HepG2 (cell line): ENCODE data around the gene SLC25A33. TPM values are rescaled to one million over a fixed set of nuclear protein-coding genes. Genes with fewer than 3 reads are reported as not detected.

ENCODE experiments used
- ATAC-seq: fragments of 200-7000 bp; cut with Tn5 transposase; 3 replicates; pipeline ENCODE4 v1.9.1; 2020; ENCODE audit warnings: mild to moderate bottlenecking, moderate library complexity
- BruUV-seq: library from RNA; stranded (reverse); fragments of 400-500 nt; replicated peaks from 2 replicates; lab custom pipeline; 2021; lab: Mats Ljungman, UMichigan
- CTCF ChIA-PET: fragments of 300-600 bp; formaldehyde crosslinking; extraction: SDS; loops from one replicate; lab custom pipeline; 2021; ENCODE audit warnings: low total read pairs, inconsistent platforms, low intra/inter-chr PET ratio; lab: Yijun Ruan, JAX
- POLR2A ChIA-PET: fragments of 350-600 bp; sonication (Branson Sonifier 250); formaldehyde crosslinking; loops from one replicate; lab custom pipeline; 2020; ENCODE audit warnings: antibody characterized with exemption, inconsistent platforms; lab: Yijun Ruan, JAX
- DNase-seq: peaks from one replicate; pipeline ENCODE4 v3.0.0-alpha.2; 2015; ENCODE audit warnings: low spot score
- FAIRE-seq: peaks from 3 replicates; lab custom pipeline; 2011; peaks lifted over from hg19 to GRCh38; lab: Jason Lieb, UNC
- H2AFZ ChIP-seq: one replicate; pipeline ENCODE4 v1.6.1; 2011; ENCODE audit warnings: low read length, inconsistent platforms
- H3K27ac ChIP-seq: fragments of 300-600 bp; 3 replicates; pipeline ENCODE4 v1.8.0; 2011; ENCODE audit warnings: mixed run types, mild to moderate bottlenecking, mixed read lengths, low read length, inconsistent platforms; ENCODE audit not compliant: insufficient read depth; ENCODE audit errors: extremely low read length
- H3K27me3 ChIP-seq, 2 experiments: fragments of 200-600 bp in 1 of 2; 2 replicates in 1 of 2; 3 replicates in 1 of 2; pipeline versions ENCODE4 v1.6.0 to v1.8.0; 2011; ENCODE audit warnings: low read length in 2 of 2, mild to moderate bottlenecking in 2 of 2, moderate library complexity in 2 of 2, inconsistent platforms in 1 of 2; ENCODE audit not compliant: insufficient read depth in 2 of 2, control insufficient read depth in 1 of 2
- H3K36me3 ChIP-seq, 2 experiments: fragments of 200-600 bp in 1 of 2; replicated peaks in 1 of 2; 2 replicates in 1 of 2; 3 replicates in 1 of 2; pipeline versions ENCODE4 v1.5.1 to v1.8.0; 2011; ENCODE audit warnings: low read length in 2 of 2, inconsistent platforms in 1 of 2; ENCODE audit not compliant: insufficient read depth in 2 of 2, control insufficient read depth in 1 of 2
- H3K4me1 ChIP-seq: 2 replicates; pipeline ENCODE4 v1.5.1; 2012; ENCODE audit warnings: low read length, inconsistent platforms; ENCODE audit not compliant: insufficient read depth
- H3K4me2 ChIP-seq: 2 replicates; pipeline ENCODE4 v1.6.0; 2011; ENCODE audit warnings: low read depth, low read length, inconsistent platforms
- H3K4me3 ChIP-seq, 3 experiments: fragments of 200-600 bp in 1 of 3; sonication (generic), shearing (Covaris generic) in 1 of 3; replicated peaks in 1 of 3; 2 replicates each; pipeline ENCODE4 v1.5.1; 2011 to 2016; ENCODE audit warnings: low read length in 3 of 3, inconsistent platforms in 2 of 3, low read depth in 2 of 3, mild to moderate bottlenecking in 2 of 3, control low read depth in 1 of 3, mixed read lengths in 1 of 3; ENCODE audit not compliant: insufficient read depth in 1 of 3
- H3K79me2 ChIP-seq: one replicate; pipeline ENCODE4 v1.6.1; 2011; ENCODE audit warnings: low read length, inconsistent platforms; ENCODE audit not compliant: insufficient read depth
- H3K9ac ChIP-seq: 2 replicates; pipeline ENCODE4 v1.6.0; 2011; ENCODE audit warnings: mild to moderate bottlenecking, low read depth, low read length, inconsistent platforms; ENCODE audit not compliant: insufficient read depth
- H3K9me3 ChIP-seq: 2 replicates; pipeline ENCODE4 v1.5.1; 2012; ENCODE audit warnings: mild to moderate bottlenecking, low read length
- H4K20me1 ChIP-seq: 2 replicates; pipeline ENCODE4 v1.6.0; 2011; ENCODE audit warnings: inconsistent platforms, mild to moderate bottlenecking, low read length, moderate library complexity; ENCODE audit not compliant: insufficient read depth
- KLF15 ChIP-seq: sonication (generic); formaldehyde crosslinking; IDR thresholded peaks from 2 replicates; pipeline ENCODE4 v1.8.1; 2023; ENCODE audit warnings: borderline replicate concordance, mild to moderate bottlenecking, inconsistent platforms, missing genetic modification reagents, mixed read lengths
- MAFG ChIP-seq: sonication (generic); formaldehyde crosslinking; IDR thresholded peaks from 2 replicates; pipeline ENCODE4 v1.5.1; 2020; ENCODE audit warnings: mild to moderate bottlenecking, missing genetic modification reagents
- NRL ChIP-seq: sonication (generic); formaldehyde crosslinking; IDR thresholded peaks from 2 replicates; pipeline ENCODE4 v1.5.0; 2020; ENCODE audit warnings: missing genetic modification reagents, mild to moderate bottlenecking, moderate library complexity, borderline replicate concordance
- RAD21 ChIP-seq: fragments of 450-650 bp; formaldehyde crosslinking; IDR thresholded peaks from 2 replicates; pipeline ENCODE4 v1.5.0; 2020; ENCODE audit warnings: mild to moderate bottlenecking
- RXRB ChIP-seq: IDR thresholded peaks from 2 replicates; pipeline ENCODE4 v1.6.1; 2016; ENCODE audit warnings: borderline replicate concordance, missing genetic modification reagents, missing compliant biosample characterization
- SP5 ChIP-seq: IDR thresholded peaks from 2 replicates; pipeline ENCODE4 v1.6.1; 2016; ENCODE audit warnings: low read depth, borderline replicate concordance
- ZNF260 ChIP-seq: sonication (generic); formaldehyde crosslinking; IDR thresholded peaks from 2 replicates; pipeline ENCODE4 v1.4.0; 2020; ENCODE audit warnings: missing genetic modification reagents, low read depth, mild to moderate bottlenecking, borderline replicate concordance
- ZNF883 ChIP-seq: sonication (generic); formaldehyde crosslinking; IDR thresholded peaks from 2 replicates; pipeline ENCODE4 v1.5.1; 2020; ENCODE audit warnings: mild to moderate bottlenecking, missing genetic modification reagents; ENCODE audit errors: not compliant biosample characterization
- WGBS: methylation state at CpG from one replicate; pipeline ENCODE4 v1.1.6; 2017; ENCODE audit warnings: low lambda C conversion rate; 5-methylcytosine and 5-hydroxymethylcytosine counted together
- in situ Hi-C: cut with HindIII; loops from 2 replicates; pipeline ENCODE4 v1.10.0; 2017; ENCODE audit warnings: low pct_unique_long_range_greater_than_20kb; ENCODE audit not compliant: extremely low pct_ligation_motif_present
- intact Hi-C: fragments of 100-400 bp; cut with micrococcal nuclease; formaldehyde crosslinking; loops from one replicate; pipeline ENCODE4 v1.10.0; 2022; ENCODE audit not compliant: unreplicated experiment
- polyA plus RNA-seq, 8 experiments: library from polyadenylated mRNA; depleted of rRNA in 3 of 8; stranded (reverse) in 7 of 8; unstranded in 1 of 8; fragments of >200 nt; fragmentation: Illumina TruSeq in 4 of 8; extraction: Trizol in 4 of 8; gene quantifications; 2 replicates each; pipeline versions ENCODE4 v1.2.1 to v1.2.3, GENCODE V29; 2011 to 2016; ENCODE audit warnings: low read depth in 4 of 8, missing spikeins in 1 of 8, mixed read lengths in 1 of 8; ENCODE audit not compliant: insufficient read depth in 1 of 8
- total RNA-seq, 5 experiments: library from RNA; depleted of rRNA; stranded (reverse); fragments of >200 nt; fragmentation: Illumina TruSeq; extraction: Trizol; gene quantifications; 2 replicates each; pipeline ENCODE4 v1.2.3, GENCODE V29; 2016; ENCODE audit warnings: low read depth in 1 of 5
- TF ChIP-seq, protein P1 (sequence below): sonication (generic); formaldehyde crosslinking; IDR thresholded peaks from 2 replicates; pipeline ENCODE4 v1.4.0; 2020; ENCODE audit warnings: mild to moderate bottlenecking, missing genetic modification reagents, borderline replicate concordance
- TF ChIP-seq, protein P2 (sequence below): sonication (generic); formaldehyde crosslinking; IDR thresholded peaks from 2 replicates; pipeline ENCODE4 v1.5.0; 2020; ENCODE audit warnings: missing genetic modification reagents, mild to moderate bottlenecking, borderline replicate concordance
- TF ChIP-seq, protein P3 (sequence below): IDR thresholded peaks from 2 replicates; pipeline ENCODE4 v1.6.1; 2016; ENCODE audit warnings: mild to moderate bottlenecking, missing biosample characterization, missing genetic modification reagents
- TF ChIP-seq, protein P4 (sequence below): IDR thresholded peaks from 2 replicates; pipeline ENCODE4 v1.6.1; 2016; ENCODE audit warnings: missing compliant biosample characterization, missing genetic modification reagents, borderline replicate concordance
- TF ChIP-seq, protein P5 (sequence below): sonication (generic); formaldehyde crosslinking; IDR thresholded peaks from 2 replicates; pipeline ENCODE4 v1.4.0; 2020; ENCODE audit warnings: missing genetic modification reagents
- TF ChIP-seq, protein P6 (sequence below): sonication (generic); formaldehyde crosslinking; IDR thresholded peaks from 2 replicates; pipeline ENCODE4 v1.5.1; 2020; ENCODE audit warnings: missing genetic modification reagents, mild to moderate bottlenecking, borderline replicate concordance

SLC25A33 gene
- total and polyA plus RNA-seq, 2 of the 13 experiments (the other 11 are each of a cell fraction or from before 2014, with no cell fraction given): 15.4 to 50.3 TPM

DNA sequence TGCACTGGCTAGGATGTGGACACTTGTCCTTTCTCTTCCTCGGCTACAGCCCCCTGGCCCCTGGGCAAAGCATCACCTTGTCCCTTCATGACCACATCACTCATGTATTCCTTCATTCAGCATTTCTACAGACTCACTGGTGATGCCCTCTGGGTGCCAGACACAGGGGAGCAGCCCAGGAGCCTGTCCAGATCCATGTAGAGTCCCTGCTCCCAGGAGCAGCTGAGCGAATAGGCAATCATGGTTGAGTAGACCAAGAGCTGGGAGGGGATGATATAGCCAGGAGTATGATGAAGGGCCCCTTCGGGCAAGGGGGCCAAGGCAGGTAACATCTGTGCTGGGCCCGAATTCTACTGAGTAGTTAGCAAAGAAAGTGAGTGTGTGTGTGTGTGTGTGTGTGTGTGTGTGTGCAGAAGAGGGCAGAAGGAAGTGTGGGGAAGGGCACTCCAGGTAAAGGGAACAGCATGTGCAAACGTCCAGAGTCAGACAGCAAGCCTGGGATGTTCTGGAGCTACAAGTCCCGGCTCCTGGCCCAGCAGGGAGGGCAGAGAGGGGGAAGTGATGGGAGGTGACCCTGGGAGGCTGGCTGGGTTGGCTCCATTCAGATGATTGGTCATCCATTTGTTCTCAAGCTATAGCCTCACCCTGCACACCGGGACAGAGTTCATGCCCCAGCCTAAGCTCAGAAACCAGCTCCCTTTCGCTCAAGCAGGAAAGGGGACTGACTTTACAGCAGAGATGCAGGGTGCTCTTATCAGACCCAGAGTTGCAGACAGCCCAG, 91.3 kb downstream of the SLC25A33 start (continued):
- TF ChIP-seq, protein P1, sequence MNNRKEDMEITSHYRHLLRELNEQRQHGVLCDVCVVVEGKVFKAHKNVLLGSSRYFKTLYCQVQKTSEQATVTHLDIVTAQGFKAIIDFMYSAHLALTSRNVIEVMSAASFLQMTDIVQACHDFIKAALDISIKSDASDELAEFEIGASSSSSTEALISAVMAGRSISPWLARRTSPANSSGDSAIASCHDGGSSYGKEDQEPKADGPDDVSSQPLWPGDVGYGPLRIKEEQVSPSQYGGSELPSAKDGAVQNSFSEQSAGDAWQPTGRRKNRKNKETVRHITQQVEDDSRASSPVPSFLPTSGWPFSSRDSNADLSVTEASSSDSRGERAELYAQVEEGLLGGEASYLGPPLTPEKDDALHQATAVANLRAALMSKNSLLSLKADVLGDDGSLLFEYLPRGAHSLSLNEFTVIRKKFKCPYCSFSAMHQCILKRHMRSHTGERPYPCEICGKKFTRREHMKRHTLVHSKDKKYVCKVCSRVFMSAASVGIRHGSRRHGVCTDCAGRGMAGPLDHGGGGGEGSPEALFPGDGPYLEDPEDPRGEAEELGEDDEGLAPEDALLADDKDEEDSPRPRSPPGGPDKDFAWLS: no peak
- TF ChIP-seq MAFG: no peak
- TF ChIP-seq, protein P2, sequence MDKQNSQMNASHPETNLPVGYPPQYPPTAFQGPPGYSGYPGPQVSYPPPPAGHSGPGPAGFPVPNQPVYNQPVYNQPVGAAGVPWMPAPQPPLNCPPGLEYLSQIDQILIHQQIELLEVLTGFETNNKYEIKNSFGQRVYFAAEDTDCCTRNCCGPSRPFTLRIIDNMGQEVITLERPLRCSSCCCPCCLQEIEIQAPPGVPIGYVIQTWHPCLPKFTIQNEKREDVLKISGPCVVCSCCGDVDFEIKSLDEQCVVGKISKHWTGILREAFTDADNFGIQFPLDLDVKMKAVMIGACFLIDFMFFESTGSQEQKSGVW (CRISPR knock-in tag): no peak
- no peak for TF ChIP-seq RXRB (CRISPR knock-in tag)
- TF ChIP-seq, protein P3, sequence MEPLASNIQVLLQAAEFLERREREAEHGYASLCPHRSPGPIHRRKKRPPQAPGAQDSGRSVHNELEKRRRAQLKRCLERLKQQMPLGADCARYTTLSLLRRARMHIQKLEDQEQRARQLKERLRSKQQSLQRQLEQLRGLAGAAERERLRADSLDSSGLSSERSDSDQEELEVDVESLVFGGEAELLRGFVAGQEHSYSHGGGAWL (CRISPR knock-in tag): no peak
- TF ChIP-seq ZNF260 (CRISPR knock-in tag): no peak
- TF ChIP-seq ZNF883 (CRISPR knock-in tag): no peak
- TF ChIP-seq RAD21 (CRISPR knock-in tag): no peak
- TF ChIP-seq, all 625 proteins: peak for 0

DNA sequence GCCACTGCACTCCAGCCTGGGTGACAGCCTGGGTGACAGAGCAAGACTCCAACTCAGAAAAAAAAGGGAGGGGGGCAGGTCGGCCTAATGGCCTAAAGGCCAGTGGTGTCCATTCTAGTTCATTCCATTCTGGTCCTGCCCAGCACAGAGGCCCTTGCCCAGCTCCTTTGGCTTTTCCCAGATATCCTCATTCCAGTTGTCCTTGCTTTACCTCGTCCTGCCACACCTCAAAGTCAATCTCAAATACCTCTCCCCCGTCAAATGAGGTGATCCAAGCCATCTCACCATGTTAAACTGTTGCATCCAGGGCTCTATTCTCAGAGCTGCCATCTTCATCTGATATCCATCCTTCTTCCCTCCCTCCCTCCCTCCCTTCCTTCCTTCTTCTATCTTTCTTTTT, 92.3 kb downstream of the SLC25A33 start:
- no peak for ATAC-seq
- no TSS peak for BruUV-seq
- TF ChIP-seq SP5 (no peak), KLF15 (no peak), NRL (CRISPR knock-in tag) (no peak)
- TF ChIP-seq, protein P4, sequence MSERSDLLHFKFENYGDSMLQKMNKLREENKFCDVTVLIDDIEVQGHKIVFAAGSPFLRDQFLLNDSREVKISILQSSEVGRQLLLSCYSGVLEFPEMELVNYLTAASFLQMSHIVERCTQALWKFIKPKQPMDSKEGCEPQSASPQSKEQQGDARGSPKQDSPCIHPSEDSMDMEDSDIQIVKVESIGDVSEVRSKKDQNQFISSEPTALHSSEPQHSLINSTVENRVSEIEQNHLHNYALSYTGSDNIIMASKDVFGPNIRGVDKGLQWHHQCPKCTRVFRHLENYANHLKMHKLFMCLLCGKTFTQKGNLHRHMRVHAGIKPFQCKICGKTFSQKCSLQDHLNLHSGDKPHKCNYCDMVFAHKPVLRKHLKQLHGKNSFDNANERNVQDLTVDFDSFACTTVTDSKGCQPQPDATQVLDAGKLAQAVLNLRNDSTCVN (CRISPR knock-in tag): no peak
- TF ChIP-seq, protein P5, sequence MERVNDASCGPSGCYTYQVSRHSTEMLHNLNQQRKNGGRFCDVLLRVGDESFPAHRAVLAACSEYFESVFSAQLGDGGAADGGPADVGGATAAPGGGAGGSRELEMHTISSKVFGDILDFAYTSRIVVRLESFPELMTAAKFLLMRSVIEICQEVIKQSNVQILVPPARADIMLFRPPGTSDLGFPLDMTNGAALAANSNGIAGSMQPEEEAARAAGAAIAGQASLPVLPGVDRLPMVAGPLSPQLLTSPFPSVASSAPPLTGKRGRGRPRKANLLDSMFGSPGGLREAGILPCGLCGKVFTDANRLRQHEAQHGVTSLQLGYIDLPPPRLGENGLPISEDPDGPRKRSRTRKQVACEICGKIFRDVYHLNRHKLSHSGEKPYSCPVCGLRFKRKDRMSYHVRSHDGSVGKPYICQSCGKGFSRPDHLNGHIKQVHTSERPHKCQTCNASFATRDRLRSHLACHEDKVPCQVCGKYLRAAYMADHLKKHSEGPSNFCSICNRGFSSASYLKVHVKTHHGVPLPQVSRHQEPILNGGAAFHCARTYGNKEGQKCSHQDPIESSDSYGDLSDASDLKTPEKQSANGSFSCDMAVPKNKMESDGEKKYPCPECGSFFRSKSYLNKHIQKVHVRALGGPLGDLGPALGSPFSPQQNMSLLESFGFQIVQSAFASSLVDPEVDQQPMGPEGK: no peak
- TF ChIP-seq, protein P6, sequence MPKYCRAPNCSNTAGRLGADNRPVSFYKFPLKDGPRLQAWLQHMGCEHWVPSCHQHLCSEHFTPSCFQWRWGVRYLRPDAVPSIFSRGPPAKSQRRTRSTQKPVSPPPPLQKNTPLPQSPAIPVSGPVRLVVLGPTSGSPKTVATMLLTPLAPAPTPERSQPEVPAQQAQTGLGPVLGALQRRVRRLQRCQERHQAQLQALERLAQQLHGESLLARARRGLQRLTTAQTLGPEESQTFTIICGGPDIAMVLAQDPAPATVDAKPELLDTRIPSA (CRISPR knock-in tag): no peak

More for the DNA sequence above, 92.3 kb downstream of the SLC25A33 start:
- Histone ChIP-seq H3K4me1 (peaks cover 21% of the 10 kb centered on the region), H3K36me3 (no peaks in the 10 kb centered on the region), H3K27me3 (peaks cover 0 to 12% of the 10 kb centered on the region in 2 experiments; a peak in 3 of 5 replicates), H3K9me3 (no peaks in the 10 kb centered on the region), H3K4me2 (no peak overlapping the region), H4K20me1 (no peaks in the 10 kb centered on the region), H3K27ac (no peak overlapping the region), H3K4me3 (no peak overlapping the region), H3K79me2 (no peaks in the 10 kb centered on the region), H3K9ac (no peak overlapping the region), H2AFZ (no peak overlapping the region)
- 23% methylated on average over 3 of the region's 3 CpGs for WGBS
- FAIRE-seq (no peak), DNase-seq (no peak)
- CTCF ChIA-PET: no interaction called here
- POLR2A ChIA-PET: no interaction called here
- in situ Hi-C loops: no loop called here
- intact Hi-C loops: no loop called here
